ENCODE measurements around the gene SMAD7.

The SMAD7 gene

DNA sequence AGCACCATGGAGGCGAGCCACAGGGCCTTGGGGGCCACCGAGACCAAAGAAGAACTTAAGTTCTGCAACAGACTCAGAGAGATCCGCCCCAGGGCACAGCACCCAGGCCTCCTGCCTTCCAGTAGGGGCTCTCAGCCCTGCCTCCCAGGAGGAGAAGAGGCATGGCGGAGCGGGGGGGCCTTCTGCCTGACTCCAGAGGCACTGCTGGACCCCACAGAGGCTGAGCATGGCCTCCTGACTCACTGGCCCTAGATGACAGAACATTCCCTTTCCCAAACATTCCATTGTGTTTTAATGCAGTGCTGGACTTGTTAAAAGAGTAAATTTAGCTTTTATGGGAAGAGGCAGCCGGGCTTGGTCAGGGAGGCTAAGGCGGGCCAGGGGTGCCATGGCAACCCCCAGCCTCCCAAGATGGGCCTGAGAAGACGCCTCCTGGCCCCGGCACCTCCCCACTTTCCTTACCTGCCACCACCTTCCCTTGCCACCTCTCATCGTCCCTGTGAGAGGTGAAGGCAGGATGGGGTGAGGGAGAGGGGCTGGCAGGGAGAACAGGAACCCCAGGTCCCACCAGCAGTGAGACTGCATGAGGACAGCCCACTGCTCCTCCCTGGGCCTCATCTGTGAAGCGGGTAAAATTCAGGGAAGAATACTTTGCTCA is 65.4 kb downstream of the SMAD7 start:
- no peaks in the 10 kb centered on the region for H3K27me3 ChIP-seq (ENCODE audit: insufficient read depth, low read length, poor library complexity)
- no peak overlapping the region for H2BK5ac ChIP-seq (ENCODE audit: low read length)
- no peak overlapping the region for H3K9ac ChIP-seq (ENCODE audit: low read length)
- no peak overlapping the region for H2AK5ac ChIP-seq (ENCODE audit: low read length)
- no peak overlapping the region for H3K4me3 ChIP-seq (ENCODE audit: low read length)
- H3K56ac ChIP-seq (ENCODE audit: low read length) = no peak overlapping the region
- no peaks in the 10 kb centered on the region for H3K79me2 ChIP-seq (ENCODE audit: control insufficient read depth, insufficient read depth, low read length)
- H3K18ac ChIP-seq (ENCODE audit: low read length) = no peak overlapping the region
- DNase-seq = no peak
- H3K23ac ChIP-seq (ENCODE audit: low read length) = no peak overlapping the region
- peaks cover 3% of the 10 kb centered on the region for H3K4me1 ChIP-seq (ENCODE audit: control insufficient read depth, low read depth, low read length)
- H2BK15ac ChIP-seq (replicated peaks; ENCODE audit: low read depth) = no peak overlapping the region
- H3K27ac ChIP-seq (ENCODE audit: low read depth, low read length) = no peak overlapping the region
- no peak overlapping the region for H4K8ac ChIP-seq (ENCODE audit: low read depth, low read length)
- WGBS (ENCODE audit: extremely low coverage, insufficient coverage, low lambda C conversion rate) = no CpG with 5 or more reads among the region's 11 CpGs
- H3K4me2 ChIP-seq (ENCODE audit: low read length) = no peak overlapping the region
- H3K4ac ChIP-seq (ENCODE audit: low read depth, low read length) = no peak overlapping the region
- no peak overlapping the region for H4K5ac ChIP-seq (ENCODE audit: low read length)
- H2BK120ac ChIP-seq (ENCODE audit: low read depth, low read length) = no peak overlapping the region
- H3K36me3 ChIP-seq (ENCODE audit: control insufficient read depth, insufficient read depth, low read length) = no peaks in the 10 kb centered on the region
- no peaks in the 10 kb centered on the region for H3K79me1 ChIP-seq (ENCODE audit: low read length)

DNA sequence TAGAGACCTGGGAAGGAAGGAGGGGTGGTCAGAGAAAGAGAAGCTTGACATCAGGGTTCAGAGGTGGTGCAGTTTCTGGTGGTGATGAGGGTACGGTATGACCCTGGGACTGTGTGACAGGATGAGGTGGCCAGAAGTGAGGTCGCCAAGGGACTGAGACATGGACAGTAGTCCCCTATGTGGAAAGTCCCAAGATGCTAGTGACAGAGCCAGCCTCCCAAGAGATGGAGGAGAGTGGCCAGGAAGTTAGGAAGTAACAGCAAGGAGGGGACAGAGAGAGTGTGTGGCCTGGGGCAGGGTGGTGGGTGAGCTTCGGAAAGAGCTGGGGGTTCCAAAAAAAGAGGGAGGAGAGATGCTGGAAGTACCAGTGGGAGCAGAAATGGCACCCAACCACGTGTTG is 66.0 kb downstream of the SMAD7 start:
- H3K27me3 ChIP-seq (ENCODE audit: insufficient read depth, low read length, poor library complexity) = no peaks in the 10 kb centered on the region
- H4K8ac ChIP-seq (ENCODE audit: low read depth, low read length) = no peak overlapping the region
- no peaks in the 10 kb centered on the region for H3K79me2 ChIP-seq (ENCODE audit: control insufficient read depth, insufficient read depth, low read length)
- H2BK120ac ChIP-seq (ENCODE audit: low read depth, low read length) = no peak overlapping the region
- H3K4me1 ChIP-seq (ENCODE audit: control insufficient read depth, low read depth, low read length) = peaks cover 3% of the 10 kb centered on the region
- no CpG with 5 or more reads among the region's 4 CpGs for WGBS (ENCODE audit: extremely low coverage, insufficient coverage, low lambda C conversion rate)
- no peak overlapping the region for H3K4me3 ChIP-seq (ENCODE audit: low read length)
- H3K36me3 ChIP-seq (ENCODE audit: control insufficient read depth, insufficient read depth, low read length) = no peaks in the 10 kb centered on the region
- no peak overlapping the region for H2BK5ac ChIP-seq (ENCODE audit: low read length)
- no peak overlapping the region for H3K18ac ChIP-seq (ENCODE audit: low read length)
- H3K23ac ChIP-seq (ENCODE audit: low read length) = no peak overlapping the region
- no peak overlapping the region for H3K4ac ChIP-seq (ENCODE audit: low read depth, low read length)
- DNase-seq = no peak
- no peaks in the 10 kb centered on the region for H3K79me1 ChIP-seq (ENCODE audit: low read length)
- no peak overlapping the region for H2AK5ac ChIP-seq (ENCODE audit: low read length)
- H3K4me2 ChIP-seq (ENCODE audit: low read length) = no peak overlapping the region
- no peak overlapping the region for H4K5ac ChIP-seq (ENCODE audit: low read length)
- no peak overlapping the region for H3K27ac ChIP-seq (ENCODE audit: low read depth, low read length)
- H2BK15ac ChIP-seq (replicated peaks; ENCODE audit: low read depth) = no peak overlapping the region
- H3K56ac ChIP-seq (ENCODE audit: low read length) = no peak overlapping the region
- no peak overlapping the region for H3K9ac ChIP-seq (ENCODE audit: low read length)

DNA sequence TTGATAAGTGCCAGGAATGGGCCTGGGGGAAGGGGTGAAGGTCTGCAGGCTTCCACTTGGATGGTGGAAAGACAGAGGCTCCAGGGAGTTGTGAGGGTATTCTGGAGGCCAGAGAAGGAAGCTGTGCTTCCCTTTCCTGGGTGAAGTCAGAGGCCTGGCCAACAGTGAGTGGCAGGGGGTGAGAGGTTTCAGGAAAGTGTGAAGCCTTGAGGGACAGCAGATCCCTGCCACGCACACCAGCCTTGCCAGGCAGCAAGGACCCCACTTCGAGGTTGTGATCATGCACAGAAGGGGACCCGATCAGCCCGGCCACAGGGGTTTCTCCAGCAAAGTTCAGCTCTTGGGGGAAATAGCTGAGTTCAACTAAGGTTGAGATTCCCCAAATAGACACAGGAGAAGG is 66.5 kb downstream of the SMAD7 start:
- no peaks in the 10 kb centered on the region for H3K36me3 ChIP-seq (ENCODE audit: control insufficient read depth, insufficient read depth, low read length)
- no peaks in the 10 kb centered on the region for H3K27me3 ChIP-seq (ENCODE audit: insufficient read depth, low read length, poor library complexity)
- no CpG with 5 or more reads among the region's 4 CpGs for WGBS (ENCODE audit: extremely low coverage, insufficient coverage, low lambda C conversion rate)

DNA sequence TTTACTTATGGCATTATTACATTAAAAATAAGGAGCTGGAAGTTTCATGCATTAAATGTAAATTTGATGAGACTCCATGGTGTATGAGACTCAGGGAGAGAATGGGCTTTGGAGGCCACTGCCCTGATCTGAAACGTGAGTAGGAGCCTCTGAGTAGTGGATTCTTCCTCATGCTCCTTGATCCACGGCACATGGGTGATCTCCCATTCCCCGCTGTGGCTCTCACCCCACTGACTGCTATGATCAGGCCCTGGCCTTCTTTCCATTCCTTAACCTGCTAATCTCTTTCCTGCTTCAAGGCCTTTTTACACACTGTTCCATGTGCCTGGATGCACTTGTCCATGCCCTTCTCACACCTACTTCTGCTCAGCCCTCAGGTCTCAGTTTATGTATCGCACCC is 68.4 kb downstream of the SMAD7 start:
- no peak overlapping the region for H4K5ac ChIP-seq (ENCODE audit: low read length)
- H3K79me1 ChIP-seq (ENCODE audit: low read length) = no peaks in the 10 kb centered on the region
- H3K4ac ChIP-seq (ENCODE audit: low read depth, low read length) = no peak overlapping the region
- no peak overlapping the region for H2BK15ac ChIP-seq (replicated peaks; ENCODE audit: low read depth)
- no CpG with 5 or more reads among the region's 4 CpGs for WGBS (ENCODE audit: extremely low coverage, insufficient coverage, low lambda C conversion rate)
- H3K4me1 ChIP-seq (ENCODE audit: control insufficient read depth, low read depth, low read length) = peaks cover 6% of the 10 kb centered on the region
- no peak overlapping the region for H4K8ac ChIP-seq (ENCODE audit: low read depth, low read length)
- H2BK5ac ChIP-seq (ENCODE audit: low read length) = no peak overlapping the region
- no peak overlapping the region for H3K56ac ChIP-seq (ENCODE audit: low read length)
- H3K79me2 ChIP-seq (ENCODE audit: control insufficient read depth, insufficient read depth, low read length) = no peaks in the 10 kb centered on the region
- H3K4me3 ChIP-seq (ENCODE audit: low read length) = no peak overlapping the region
- no peak overlapping the region for H3K4me2 ChIP-seq (ENCODE audit: low read length)
- H3K23ac ChIP-seq (ENCODE audit: low read length) = no peak overlapping the region
- H2BK120ac ChIP-seq (ENCODE audit: low read depth, low read length) = no peak overlapping the region
- H3K18ac ChIP-seq (ENCODE audit: low read length) = no peak overlapping the region
- no peak overlapping the region for H3K9ac ChIP-seq (ENCODE audit: low read length)
- H3K27me3 ChIP-seq (ENCODE audit: insufficient read depth, low read length, poor library complexity) = no peaks in the 10 kb centered on the region
- DNase-seq = no peak
- no peak overlapping the region for H3K27ac ChIP-seq (ENCODE audit: low read depth, low read length)
- H2AK5ac ChIP-seq (ENCODE audit: low read length) = no peak overlapping the region
- no peaks in the 10 kb centered on the region for H3K36me3 ChIP-seq (ENCODE audit: control insufficient read depth, insufficient read depth, low read length)

More for the DNA sequence above, 66.5 kb downstream of the SMAD7 start:
- Histone ChIP-seq H3K27ac (ENCODE audit: low read depth, low read length) (no peak overlapping the region), H3K23ac (ENCODE audit: low read length) (no peak overlapping the region), H3K4me2 (ENCODE audit: low read length) (no peak overlapping the region), H3K9ac (ENCODE audit: low read length) (no peak overlapping the region), H3K4me1 (ENCODE audit: control insufficient read depth, low read depth, low read length) (no peaks in the 10 kb centered on the region), H3K4ac (ENCODE audit: low read depth, low read length) (no peak overlapping the region), H3K56ac (ENCODE audit: low read length) (no peak overlapping the region), H3K4me3 (ENCODE audit: low read length) (no peak overlapping the region), H3K18ac (ENCODE audit: low read length) (no peak overlapping the region), H2BK120ac (ENCODE audit: low read depth, low read length) (no peak overlapping the region), H3K79me2 (ENCODE audit: control insufficient read depth, insufficient read depth, low read length) (no peaks in the 10 kb centered on the region), H4K8ac (ENCODE audit: low read depth, low read length) (no peak overlapping the region), H3K79me1 (ENCODE audit: low read length) (no peaks in the 10 kb centered on the region), H2BK15ac (replicated peaks; ENCODE audit: low read depth) (no peak overlapping the region), H2AK5ac (ENCODE audit: low read length) (no peak overlapping the region), H2BK5ac (ENCODE audit: low read length) (no peak overlapping the region), H4K5ac (ENCODE audit: low read length) (no peak overlapping the region)
- DNase-seq = no peak

DNA sequence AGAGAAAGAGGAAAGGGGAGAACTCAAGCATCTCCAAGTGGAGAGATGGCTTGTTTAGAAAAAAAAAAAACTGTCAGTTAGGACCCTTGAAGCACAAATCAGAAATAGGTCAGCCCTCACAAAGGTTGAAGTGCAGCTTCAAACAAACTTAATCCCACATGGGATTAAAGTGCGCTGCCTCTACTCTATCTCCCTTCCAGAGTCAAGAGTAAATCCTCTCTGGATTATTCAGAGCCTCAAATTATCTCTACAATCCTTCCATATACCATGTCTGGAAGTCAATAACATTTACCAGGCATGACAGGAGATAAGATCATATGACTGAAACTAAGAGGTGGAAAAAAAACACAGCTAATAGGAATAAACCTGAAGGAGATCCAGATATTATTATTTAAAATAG is 69.8 kb downstream of the SMAD7 start:
- no peak overlapping the region for H4K8ac ChIP-seq (ENCODE audit: low read depth, low read length)
- WGBS (ENCODE audit: extremely low coverage, insufficient coverage, low lambda C conversion rate) = no CpG with 5 or more reads among the region's 1 CpG
- H3K27ac ChIP-seq (ENCODE audit: low read depth, low read length) = no peak overlapping the region
- H2BK15ac ChIP-seq (replicated peaks; ENCODE audit: low read depth) = no peak overlapping the region
- no peaks in the 10 kb centered on the region for H3K79me1 ChIP-seq (ENCODE audit: low read length)
- peaks cover 6% of the 10 kb centered on the region for H3K4me1 ChIP-seq (ENCODE audit: control insufficient read depth, low read depth, low read length)
- no peak overlapping the region for H2AK5ac ChIP-seq (ENCODE audit: low read length)
- no peak overlapping the region for H3K4ac ChIP-seq (ENCODE audit: low read depth, low read length)
- no peak for DNase-seq
- H3K23ac ChIP-seq (ENCODE audit: low read length) = no peak overlapping the region
- no peaks in the 10 kb centered on the region for H3K27me3 ChIP-seq (ENCODE audit: insufficient read depth, low read length, poor library complexity)
- H3K79me2 ChIP-seq (ENCODE audit: control insufficient read depth, insufficient read depth, low read length) = no peaks in the 10 kb centered on the region
- no peak overlapping the region for H2BK120ac ChIP-seq (ENCODE audit: low read depth, low read length)
- H4K5ac ChIP-seq (ENCODE audit: low read length) = no peak overlapping the region
- no peaks in the 10 kb centered on the region for H3K36me3 ChIP-seq (ENCODE audit: control insufficient read depth, insufficient read depth, low read length)
- H3K4me3 ChIP-seq (ENCODE audit: low read length) = no peak overlapping the region
- no peak overlapping the region for H3K9ac ChIP-seq (ENCODE audit: low read length)
- no peak overlapping the region for H3K56ac ChIP-seq (ENCODE audit: low read length)
- no peak overlapping the region for H3K4me2 ChIP-seq (ENCODE audit: low read length)
- H2BK5ac ChIP-seq (ENCODE audit: low read length) = no peak overlapping the region
- H3K18ac ChIP-seq (ENCODE audit: low read length) = no peak overlapping the region

DNA sequence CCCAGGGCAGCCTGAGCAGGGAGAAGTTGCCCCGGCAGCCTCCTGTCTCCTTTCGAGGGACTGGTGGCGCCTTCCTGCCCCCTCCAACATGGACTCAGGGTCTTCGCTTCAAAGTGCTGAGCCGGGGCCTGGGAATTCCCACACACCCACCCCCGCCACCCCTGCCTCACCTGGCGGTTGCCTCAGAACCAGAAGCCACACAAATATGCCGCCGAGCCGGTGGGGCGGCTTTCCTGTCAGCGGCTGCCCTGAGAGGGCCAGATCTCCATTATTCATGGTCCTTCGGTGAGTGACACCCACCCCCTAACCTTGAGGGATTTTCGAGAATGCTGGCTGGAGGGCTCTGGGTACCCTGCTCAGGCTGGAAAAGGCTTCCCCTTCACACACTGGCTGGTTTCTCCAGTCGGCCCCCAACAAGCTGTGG is 71.7 kb downstream of the SMAD7 start:
- no peaks in the 10 kb centered on the region for H3K36me3 ChIP-seq (ENCODE audit: control insufficient read depth, insufficient read depth, low read length)
- H2BK15ac ChIP-seq (replicated peaks; ENCODE audit: low read depth) = peak overlapping the region; percentile 5
- H3K27ac ChIP-seq (ENCODE audit: low read depth, low read length) = no peak overlapping the region
- no peak overlapping the region for H2BK5ac ChIP-seq (ENCODE audit: low read length)
- H3K4me2 ChIP-seq (ENCODE audit: low read length) = no peak overlapping the region
- no peak overlapping the region for H3K9ac ChIP-seq (ENCODE audit: low read length)
- no peaks in the 10 kb centered on the region for H3K79me1 ChIP-seq (ENCODE audit: low read length)
- no CpG with 5 or more reads among the region's 15 CpGs for WGBS (ENCODE audit: extremely low coverage, insufficient coverage, low lambda C conversion rate)
- H3K56ac ChIP-seq (ENCODE audit: low read length) = peak overlapping the region; percentile 82
- peak overlapping the region; percentile 85 for H3K4ac ChIP-seq (ENCODE audit: low read depth, low read length)
- no peak overlapping the region for H3K23ac ChIP-seq (ENCODE audit: low read length)
- peak overlapping the region; percentile 31 for H2BK120ac ChIP-seq (ENCODE audit: low read depth, low read length)
- H3K79me2 ChIP-seq (ENCODE audit: control insufficient read depth, insufficient read depth, low read length) = no peaks in the 10 kb centered on the region
- H2AK5ac ChIP-seq (ENCODE audit: low read length) = no peak overlapping the region
- no peak overlapping the region for H3K4me3 ChIP-seq (ENCODE audit: low read length)
- peaks cover 6% of the 10 kb centered on the region for H3K4me1 ChIP-seq (ENCODE audit: control insufficient read depth, low read depth, low read length)
- no peaks in the 10 kb centered on the region for H3K27me3 ChIP-seq (ENCODE audit: insufficient read depth, low read length, poor library complexity)
- DNase-seq = peak; percentile 86
- H4K5ac ChIP-seq (ENCODE audit: low read length) = no peak overlapping the region
- no peak overlapping the region for H4K8ac ChIP-seq (ENCODE audit: low read depth, low read length)
- peak overlapping the region; percentile 69 for H3K18ac ChIP-seq (ENCODE audit: low read length)
